ENCODE data around the gene UNC5B.

GRCh38 chr10:71241830-71242621, 29.7 kb downstream of the UNC5B start:
- TF ChIP-seq CTCF (IDR thresholded peaks at IDR 0.05; ENCODE audit: insufficient read depth, low read length) (no peak), REST (IDR thresholded peaks at IDR 0.05; ENCODE audit: insufficient replicate concordance, low read depth) (no peak), POLR2AphosphoS5 (IDR thresholded peaks at IDR 0.05; ENCODE audit: low read depth) (no peak), GABPA (IDR thresholded peaks at IDR 0.05; ENCODE audit: low read depth) (no peak), SPI1 (IDR thresholded peaks at IDR 0.05; ENCODE audit: borderline replicate concordance, low read depth) (no peak)
